Mucosa of rectum (tissue), 2 donors: ENCODE data around the gene U2AF1L4.

Source experiments
- H3K27ac ChIP-seq, 2 donors: one replicate each; pipeline ENCODE4 v1.7.0; 2013; ENCODE audit warnings: inconsistent platforms in 2 of 2, low read depth in 2 of 2, low read length in 2 of 2
- H3K27me3 ChIP-seq, 2 donors: one replicate each; pipeline ENCODE4 v1.7.0; 2013; ENCODE audit warnings: low read length in 2 of 2; ENCODE audit not compliant: control insufficient read depth in 2 of 2, insufficient read depth in 2 of 2
- H3K36me3 ChIP-seq, 2 donors: one replicate each; pipeline ENCODE4 v1.7.0; 2013; ENCODE audit warnings: low read length in 2 of 2; ENCODE audit not compliant: control insufficient read depth in 2 of 2, insufficient read depth in 2 of 2
- H3K4me1 ChIP-seq, 2 donors: one replicate each; pipeline ENCODE4 v1.7.0; 2013; ENCODE audit warnings: low read length in 2 of 2, mild to moderate bottlenecking in 1 of 2; ENCODE audit not compliant: control insufficient read depth in 2 of 2, insufficient read depth in 2 of 2
- H3K4me3 ChIP-seq, 2 donors: one replicate each; pipeline ENCODE4 v1.7.0; 2013; ENCODE audit warnings: low read length in 2 of 2
- H3K9ac ChIP-seq, 2 donors: one replicate each; pipeline ENCODE4 v1.7.0; 2013; ENCODE audit warnings: low read length in 2 of 2, low read depth in 1 of 2, mild to moderate bottlenecking in 1 of 2
- H3K9me3 ChIP-seq, 2 donors: one replicate each; pipeline ENCODE4 v1.7.0; 2013; ENCODE audit warnings: low read length in 2 of 2; ENCODE audit not compliant: control insufficient read depth in 2 of 2
- donor health status: healthy.
- donor health status: Normal muscosa, but diverticular disease.

U2AF1L4 gene

GRCh38 chr19:35710784-35711723 is 34.2 kb downstream of the U2AF1L4 start:
- no peak overlapping the region for H3K9ac ChIP-seq
- no peaks in the 10 kb centered on the region for H3K9me3 ChIP-seq
- no peak overlapping the region for H3K4me3 ChIP-seq
- H3K36me3 ChIP-seq, result no peaks in the 10 kb centered on the region
- H3K27ac ChIP-seq, result peak overlapping the region in 1 of 2 donors; percentile 24
- peaks cover 9 to 12% of the 10 kb centered on the region in 2 donors for H3K4me1 ChIP-seq
- no peaks in the 10 kb centered on the region for H3K27me3 ChIP-seq

DNA sequence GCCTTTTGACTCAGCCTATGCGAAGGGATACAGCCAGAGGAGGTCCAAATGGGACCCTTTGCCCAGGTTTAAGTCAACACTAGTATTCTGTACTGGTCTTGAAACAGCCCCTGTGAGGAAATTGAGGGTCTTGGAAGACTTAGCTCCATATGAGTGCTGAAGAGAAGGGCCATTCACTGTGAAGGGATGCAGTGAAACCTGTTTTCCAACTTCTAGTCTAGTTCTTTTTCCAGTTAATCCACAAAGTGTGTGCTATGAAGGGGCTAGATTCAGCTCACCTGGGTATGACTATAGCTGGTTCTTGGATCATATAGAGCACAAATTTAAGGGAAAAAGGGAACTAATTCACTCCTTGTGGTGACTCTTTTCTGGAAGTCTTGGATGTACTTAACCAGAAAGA is 36.8 kb downstream of the U2AF1L4 start:
- Histone ChIP-seq H3K9me3 (no peaks in the 10 kb centered on the region), H3K27ac (no peak overlapping the region), H3K9ac (no peak overlapping the region), H3K36me3 (no peaks in the 10 kb centered on the region), H3K4me1 (no peaks in the 10 kb centered on the region), H3K27me3 (peaks cover 0 to 2% of the 10 kb centered on the region in 2 donors), H3K4me3 (no peak overlapping the region)

- H3K27ac ChIP-seq, result no peak within 1 kb of the TSS
- H3K9me3 ChIP-seq, result no peaks in the 10 kb centered on the region
- no peak within 1 kb of the TSS for H3K9ac ChIP-seq
- H3K27me3 ChIP-seq, result peaks cover 0 to 2% of the 10 kb centered on the region in 2 donors
- H3K4me1 ChIP-seq, result peaks cover 4 to 5% of the 10 kb centered on the region in 2 donors
- H3K36me3 ChIP-seq, result no peaks in the 10 kb centered on the region
- no peak within 1 kb of the TSS for H3K4me3 ChIP-seq
These were observed 41.0 kb downstream of the U2AF1L4 start, which contains the start of gene ZBTB32 for GRCh38 chr19:35704218-35704617. TSS of gene ZBTB32 (plus strand) at chr19:35704558. CDS start at chr19:35714627, 10,069 bp downstream.

DNA sequence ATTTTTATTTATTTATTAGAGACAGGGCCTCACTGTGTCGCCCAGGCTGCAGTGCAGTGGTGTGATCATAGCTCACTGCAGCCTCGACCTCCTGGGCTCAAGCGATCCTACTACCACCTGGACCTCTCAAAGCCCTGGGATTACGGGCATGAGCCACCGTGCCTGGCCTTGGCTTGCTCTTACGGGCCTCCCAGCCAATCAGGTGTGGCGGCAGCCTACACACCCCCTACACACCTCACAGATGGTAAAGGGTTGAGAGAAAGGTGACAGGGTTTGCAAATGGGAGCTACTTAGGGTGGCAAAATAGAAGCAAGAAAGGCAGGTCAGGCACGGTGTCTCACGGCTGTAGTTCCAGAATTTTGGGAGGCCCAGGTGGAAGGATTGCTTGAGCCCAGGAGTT is 41.9 kb downstream of the U2AF1L4 start:
- peaks cover 0 to 2% of the 10 kb centered on the region in 2 donors for H3K27me3 ChIP-seq
- no peak overlapping the region for H3K4me3 ChIP-seq
- no peak overlapping the region for H3K27ac ChIP-seq
- no peaks in the 10 kb centered on the region for H3K9me3 ChIP-seq
- H3K36me3 ChIP-seq, result no peaks in the 10 kb centered on the region
- H3K4me1 ChIP-seq, result peaks cover 4 to 5% of the 10 kb centered on the region in 2 donors
- H3K9ac ChIP-seq, result no peak overlapping the region

GRCh38 chr19:35702223-35703012 is 42.8 kb downstream of the U2AF1L4 start:
- Histone ChIP-seq H3K9ac (peak overlapping the region; percentile 69 to 72), H3K36me3 (no peaks in the 10 kb centered on the region), H3K4me3 (peak overlapping the region; percentile 81 to 86), H3K27me3 (peaks cover 0 to 2% of the 10 kb centered on the region in 2 donors), H3K27ac (peak overlapping the region in 1 of 2 donors; percentile 43), H3K4me1 (peaks cover 4 to 5% of the 10 kb centered on the region in 2 donors), H3K9me3 (no peaks in the 10 kb centered on the region)

- H3K4me1 ChIP-seq, result no peaks in the 10 kb centered on the region
- no peaks in the 10 kb centered on the region for H3K36me3 ChIP-seq
- no peak overlapping the region for H3K27ac ChIP-seq
- no peaks in the 10 kb centered on the region for H3K9me3 ChIP-seq
- H3K4me3 ChIP-seq, result no peak overlapping the region
- H3K27me3 ChIP-seq, result no peaks in the 10 kb centered on the region
- H3K9ac ChIP-seq, result no peak overlapping the region
These were observed 48.4 kb downstream of the U2AF1L4 start for GRCh38 chr19:35696835-35697234.

- Histone ChIP-seq H3K9ac (no peak overlapping the region), H3K9me3 (no peaks in the 10 kb centered on the region), H3K27ac (no peak overlapping the region), H3K4me3 (no peak overlapping the region), H3K27me3 (no peaks in the 10 kb centered on the region), H3K4me1 (no peaks in the 10 kb centered on the region), H3K36me3 (no peaks in the 10 kb centered on the region)
These were observed 49.3 kb downstream of the U2AF1L4 start for GRCh38 chr19:35695895-35696422.

- Histone ChIP-seq H3K4me1 (no peaks in the 10 kb centered on the region), H3K4me3 (no peak overlapping the region), H3K27me3 (no peaks in the 10 kb centered on the region), H3K36me3 (no peaks in the 10 kb centered on the region), H3K27ac (no peak overlapping the region), H3K9me3 (no peaks in the 10 kb centered on the region), H3K9ac (no peak overlapping the region)
These were observed 51.2 kb downstream of the U2AF1L4 start for GRCh38 chr19:35693835-35694599.

DNA sequence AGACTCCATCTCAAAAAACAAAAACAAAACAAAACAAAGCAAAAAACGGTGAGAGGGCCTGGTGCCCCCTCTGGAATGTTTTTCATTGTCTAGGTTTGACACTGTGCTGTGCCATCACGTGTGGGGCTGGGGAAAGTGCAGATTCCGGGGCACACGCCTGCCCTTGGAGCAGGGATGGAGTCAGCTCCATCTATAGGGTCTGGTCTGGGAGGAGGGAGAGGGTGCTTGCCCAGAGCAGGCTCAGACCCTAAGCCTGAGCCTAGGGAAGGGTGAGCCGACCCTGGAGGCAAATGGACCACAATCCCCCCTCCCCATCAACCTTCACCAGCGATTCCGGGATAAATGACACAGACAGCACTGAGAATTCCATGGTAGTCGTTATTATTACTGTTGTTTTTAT is 51.8 kb downstream of the U2AF1L4 start:
- H3K27ac ChIP-seq, result no peak overlapping the region
- H3K9ac ChIP-seq, result no peak overlapping the region
- no peak overlapping the region for H3K4me3 ChIP-seq
- H3K9me3 ChIP-seq, result no peaks in the 10 kb centered on the region
- no peaks in the 10 kb centered on the region for H3K36me3 ChIP-seq
- H3K27me3 ChIP-seq, result no peaks in the 10 kb centered on the region
- no peaks in the 10 kb centered on the region for H3K4me1 ChIP-seq
